HL-60/S4 treated with phorbol 12-myristate 13-acetate at 8.2 ng/mL for 4 days and 3 days (cell line): ENCODE results near the gene TNC.

Experiments used
- in situ Hi-C: fragments of 300-500 bp; cut with MboI; formaldehyde crosslinking; loops from 2 replicates; pipeline ENCODE4 v1.15.0; 2022; ENCODE audit warnings: low sequenced_read_pairs

TNC gene

DNA sequence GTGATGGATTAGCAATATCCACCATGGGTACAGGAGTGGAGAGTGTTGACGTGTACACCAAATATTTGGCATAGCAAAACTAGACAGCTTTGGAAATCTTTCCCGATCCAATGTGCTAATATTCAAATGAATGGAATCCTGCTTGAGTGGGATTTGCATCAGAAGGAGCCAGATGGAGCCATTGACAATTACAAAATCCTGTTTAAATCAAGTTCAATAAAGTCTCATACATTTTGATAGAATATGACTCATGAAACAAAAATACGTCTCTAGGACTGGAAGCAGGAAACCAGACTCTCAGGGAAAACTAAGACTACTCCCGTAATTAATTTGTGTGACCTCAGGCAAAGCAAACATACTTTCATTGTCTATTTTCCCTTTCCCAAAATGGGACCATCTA is 13.0 kb downstream of the TNC start:
- in situ Hi-C loops, result no loop called here

DNA sequence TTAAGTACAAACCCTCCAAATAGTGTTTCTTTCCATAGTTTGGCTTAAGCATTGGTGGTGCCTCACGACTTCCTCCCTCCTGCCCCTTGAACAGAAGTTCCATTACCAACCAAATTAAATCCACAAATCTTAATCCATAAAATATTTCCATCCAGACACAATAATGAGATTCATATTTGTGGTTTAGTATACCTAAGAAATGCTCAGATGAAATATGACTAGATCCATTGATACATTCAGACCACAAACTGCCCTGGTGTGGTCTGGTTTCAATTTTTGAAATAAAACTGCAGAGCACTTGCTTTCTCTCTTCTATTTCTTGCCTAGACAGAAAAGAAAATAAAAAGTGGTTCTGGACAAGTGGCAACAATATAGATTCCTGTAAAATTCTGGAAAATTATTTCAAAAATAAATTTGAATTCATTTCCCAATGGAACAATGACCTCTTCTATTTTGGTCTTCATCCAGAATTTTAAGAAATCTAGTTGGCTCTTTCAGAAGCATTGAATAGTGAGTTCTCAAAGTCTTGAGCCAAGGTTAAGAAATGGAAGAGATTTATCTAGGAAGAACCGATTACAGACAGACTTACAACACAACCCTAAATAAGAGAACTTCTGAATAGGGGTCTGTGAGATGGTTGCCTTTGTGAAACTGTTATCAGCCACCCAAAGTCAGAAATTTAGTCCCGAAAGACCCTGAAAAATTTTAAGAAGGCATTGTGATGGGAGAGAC is 14.0 kb downstream of the TNC start:
- in situ Hi-C loops, result no loop called here

DNA sequence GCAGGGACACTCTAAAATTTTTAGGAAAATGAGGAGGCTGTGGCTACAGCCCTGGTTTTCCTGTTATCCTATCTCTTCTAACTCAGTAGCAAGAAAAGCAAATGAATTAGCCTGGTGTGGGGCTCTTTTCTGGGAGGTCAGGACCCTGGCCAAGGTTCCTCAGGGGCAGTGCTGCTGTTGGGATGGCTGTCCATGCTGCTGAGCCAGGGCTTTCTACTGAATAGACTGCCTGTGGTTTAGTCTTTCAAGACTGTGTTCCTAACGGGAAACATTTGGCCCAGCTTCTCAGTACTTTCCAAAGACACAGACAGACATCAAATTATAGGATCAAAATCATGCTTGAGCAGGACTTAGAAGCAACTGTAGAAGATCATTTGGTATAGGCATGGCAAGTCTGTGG is 18.1 kb downstream of the TNC start:
- in situ Hi-C loops, result no loop called here

DNA sequence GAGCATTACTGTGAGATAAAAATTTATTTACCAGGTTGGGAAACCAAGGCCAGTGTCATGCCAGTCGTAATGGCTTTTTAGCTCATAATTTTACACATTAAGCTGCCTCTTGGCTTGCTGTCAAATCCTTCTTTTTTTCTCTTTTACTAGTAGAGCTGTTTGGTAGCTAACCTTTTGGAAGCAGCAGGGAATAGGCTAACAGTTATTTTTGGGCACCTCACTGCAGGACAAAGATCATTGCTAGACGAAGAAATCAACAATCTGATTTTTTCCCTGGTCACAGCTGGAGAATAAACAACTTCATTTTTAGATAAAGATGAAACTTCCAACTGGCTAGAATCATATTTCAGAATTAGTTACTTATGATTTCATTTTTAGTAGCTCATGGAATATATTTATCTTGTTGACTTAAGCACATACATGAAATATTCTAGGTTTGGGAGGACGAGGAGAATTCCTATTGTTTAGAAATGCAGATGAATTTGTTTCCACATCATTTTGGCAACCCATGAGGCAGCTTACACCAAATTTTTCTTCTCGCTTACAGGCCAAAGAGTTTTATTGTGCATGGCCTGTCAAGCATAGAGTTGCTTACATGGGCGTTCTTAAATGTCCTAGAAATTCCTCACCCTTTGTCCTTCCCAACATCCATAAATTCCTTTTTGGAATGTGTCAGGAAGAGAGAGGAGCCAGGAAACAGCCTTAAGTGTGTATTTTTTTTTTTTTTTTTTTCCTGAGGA is 19.6 kb downstream of the TNC start:
- in situ Hi-C loops, result no loop called here

DNA sequence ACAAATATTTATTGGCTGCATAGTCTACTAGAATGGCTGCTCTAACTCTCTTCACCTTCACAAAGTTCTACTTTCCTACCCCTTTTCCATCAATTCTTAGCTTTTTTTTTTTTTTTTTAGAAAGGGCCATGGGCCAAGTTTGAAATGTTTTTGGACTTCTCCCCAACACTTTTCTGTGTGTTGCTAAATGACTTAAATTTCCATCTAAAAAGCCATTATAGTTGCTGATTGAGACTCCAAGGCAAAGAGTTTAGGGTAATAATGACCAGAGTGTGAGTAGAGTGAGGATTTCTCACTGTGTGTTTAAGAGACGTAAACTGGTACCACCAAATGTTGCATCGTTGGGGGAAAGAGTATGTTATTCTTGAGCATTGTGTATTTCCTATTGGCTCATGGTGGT is 24.4 kb downstream of the TNC start:
- in situ Hi-C loops, result no loop called here

DNA sequence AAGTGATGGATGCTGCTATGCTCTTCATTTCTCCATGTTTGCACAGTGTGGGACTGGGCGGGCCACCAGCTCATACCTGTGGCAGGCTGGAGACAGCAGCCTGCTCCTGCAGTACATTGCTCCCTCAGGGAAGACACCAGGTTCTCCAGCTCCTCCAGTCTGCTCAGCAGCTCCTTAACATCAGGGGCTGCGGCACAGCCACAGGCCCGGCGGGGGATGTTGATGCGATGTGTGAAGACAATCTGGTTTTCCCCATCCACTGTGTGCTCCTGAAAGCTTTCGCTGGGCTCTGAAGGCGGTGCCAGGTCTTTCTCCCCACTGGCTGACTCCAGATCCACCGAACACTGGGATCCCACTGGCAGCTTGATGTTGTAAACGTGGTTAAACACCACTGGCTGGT is 27.5 kb downstream of the TNC start:
- in situ Hi-C loops, result no loop called here

DNA sequence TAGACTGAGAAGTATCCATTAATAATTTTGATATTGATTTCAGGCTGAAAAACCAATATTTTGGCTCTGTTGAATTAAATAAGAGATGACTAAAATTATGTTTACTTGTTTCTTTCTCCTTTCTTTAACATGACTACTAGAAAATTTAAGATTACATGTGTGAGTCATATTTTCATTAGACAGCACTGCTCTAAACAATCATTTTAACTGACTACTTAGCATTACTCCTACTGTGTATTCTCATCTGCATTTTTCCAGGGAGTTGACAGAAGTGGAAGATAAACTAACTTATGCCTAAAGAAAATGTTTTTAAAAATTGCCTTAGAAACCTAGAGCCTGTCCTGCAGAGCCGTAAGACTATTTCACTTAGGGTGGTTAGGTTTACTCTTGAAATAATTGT is 29.1 kb downstream of the TNC start:
- in situ Hi-C loops, result no loop called here

DNA sequence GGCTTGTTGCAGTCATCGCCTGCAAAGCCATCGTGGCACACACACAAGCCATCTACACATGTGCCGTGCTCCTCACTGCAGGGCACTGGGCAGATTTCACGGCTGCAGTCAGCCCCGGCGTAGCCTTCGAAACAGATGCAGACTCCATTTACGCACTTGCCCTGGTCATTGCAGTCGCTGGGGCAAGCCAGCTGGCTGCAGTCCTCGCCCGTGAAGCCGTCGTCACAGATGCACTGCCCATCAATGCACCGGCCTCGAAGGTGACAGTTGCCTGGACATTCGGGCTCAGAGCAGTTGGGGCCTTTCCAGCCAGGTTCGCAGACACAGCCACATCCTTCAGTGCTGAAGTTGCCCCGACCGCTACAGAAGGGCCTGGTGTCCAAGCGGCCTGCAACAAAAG is 31.1 kb downstream of the TNC start:
- in situ Hi-C loops, result no loop called here

DNA sequence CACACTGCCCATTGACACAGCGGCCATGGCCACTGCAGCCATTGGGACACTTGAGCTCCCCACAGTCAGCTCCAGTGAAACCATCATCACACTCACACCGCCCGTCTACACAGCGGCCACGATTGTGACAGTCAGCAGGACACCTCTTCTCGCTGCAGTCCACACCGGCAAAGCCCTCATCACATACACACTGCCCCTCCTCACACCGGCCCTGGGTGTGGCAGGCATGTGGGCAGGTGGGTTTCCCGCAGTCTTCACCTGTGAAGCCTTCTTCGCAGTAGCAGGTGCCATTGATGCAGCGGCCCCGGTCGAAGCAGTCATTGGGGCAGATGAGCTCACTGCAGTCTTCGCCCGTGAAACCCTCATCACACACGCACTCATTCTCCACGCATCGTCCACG is 31.5 kb downstream of the TNC start:
- in situ Hi-C loops, result no loop called here

DNA sequence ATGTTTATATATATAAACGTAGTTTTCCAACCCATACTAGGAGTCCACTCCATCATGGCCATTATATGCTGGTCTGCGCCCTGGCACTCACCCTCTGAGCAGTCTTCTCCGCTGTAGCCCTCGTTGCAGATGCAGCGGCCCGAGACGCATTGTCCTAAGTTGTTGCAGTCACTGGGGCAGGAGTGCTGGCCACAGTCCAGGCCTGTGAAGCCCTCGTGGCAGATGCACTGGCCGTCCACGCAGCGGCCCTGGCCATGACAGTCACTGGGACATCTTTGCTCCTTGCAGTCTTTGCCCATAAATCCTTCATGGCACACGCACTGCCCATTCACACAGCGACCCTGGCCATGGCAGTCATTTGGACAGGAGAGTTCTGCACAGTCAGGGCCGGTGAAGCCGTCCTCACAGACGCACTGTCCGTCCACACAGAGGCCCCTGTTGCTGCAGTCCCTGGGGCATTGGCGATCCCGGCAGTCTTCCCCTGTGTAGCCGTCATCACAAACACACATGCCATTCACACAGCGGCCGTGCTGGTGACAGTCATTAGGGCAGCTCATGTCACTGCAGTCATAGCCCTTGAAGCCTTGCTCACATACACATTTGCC is 32.1 kb downstream of the TNC start:
- in situ Hi-C loops, result no loop called here

DNA sequence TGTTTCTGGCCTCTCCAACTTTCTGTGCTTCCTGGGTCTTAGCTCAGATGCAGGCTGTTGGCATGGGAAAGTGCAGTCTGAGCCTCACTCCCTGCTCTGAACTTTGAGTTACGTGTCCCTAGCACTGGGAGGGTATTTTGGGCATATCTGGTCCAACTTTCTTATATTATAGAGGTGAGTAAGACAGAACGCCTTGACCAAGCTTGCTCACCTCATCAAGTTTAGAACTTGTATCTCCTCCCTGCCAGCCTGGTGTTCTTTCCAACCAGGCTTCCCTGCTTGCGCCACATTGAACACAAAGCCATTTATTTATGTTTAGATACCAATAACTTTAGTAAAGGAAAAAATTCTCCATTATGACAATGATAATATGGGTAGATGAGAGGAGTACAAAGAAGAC is 33.2 kb downstream of the TNC start:
- in situ Hi-C loops, result no loop called here

DNA sequence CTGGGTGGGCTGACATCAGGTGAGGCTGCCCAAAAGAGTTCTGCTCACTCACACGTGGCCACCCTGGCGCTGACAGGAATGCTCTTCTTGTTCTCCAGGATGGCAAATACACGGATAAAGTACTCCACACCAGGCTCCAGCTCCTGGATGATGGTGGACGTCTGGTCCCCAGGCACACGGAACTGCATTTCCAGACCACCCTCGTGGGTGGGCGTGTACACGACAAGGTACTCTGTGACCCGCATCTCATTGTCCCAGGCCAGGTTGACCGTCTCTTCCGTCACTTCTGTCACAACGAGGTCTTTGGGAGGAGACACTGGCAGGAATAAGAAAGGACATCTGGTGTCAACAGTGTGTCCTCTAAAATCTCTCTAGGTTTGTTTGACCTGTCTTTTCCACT is 33.8 kb downstream of the TNC start:
- in situ Hi-C loops, result no loop called here

DNA sequence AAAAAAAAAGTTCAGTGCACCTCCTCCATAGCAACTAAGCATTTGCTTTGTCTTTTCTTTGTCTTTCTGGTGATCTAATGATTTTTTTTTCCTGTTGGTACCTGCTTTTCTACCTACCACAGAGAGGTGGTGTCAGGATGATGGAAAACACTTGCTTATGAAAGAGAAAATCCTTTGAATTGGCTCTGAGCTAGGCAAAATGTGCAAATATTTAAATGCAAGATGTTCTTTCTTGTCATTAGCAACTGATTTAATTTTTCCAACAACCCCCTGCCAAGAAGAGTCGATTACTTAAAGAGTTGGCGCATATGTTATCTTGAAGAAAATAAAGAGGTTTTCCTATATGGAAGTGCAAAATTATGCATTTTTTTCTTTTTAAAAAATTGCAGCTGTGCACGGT is 37.7 kb downstream of the TNC start:
- in situ Hi-C loops, result no loop called here

DNA sequence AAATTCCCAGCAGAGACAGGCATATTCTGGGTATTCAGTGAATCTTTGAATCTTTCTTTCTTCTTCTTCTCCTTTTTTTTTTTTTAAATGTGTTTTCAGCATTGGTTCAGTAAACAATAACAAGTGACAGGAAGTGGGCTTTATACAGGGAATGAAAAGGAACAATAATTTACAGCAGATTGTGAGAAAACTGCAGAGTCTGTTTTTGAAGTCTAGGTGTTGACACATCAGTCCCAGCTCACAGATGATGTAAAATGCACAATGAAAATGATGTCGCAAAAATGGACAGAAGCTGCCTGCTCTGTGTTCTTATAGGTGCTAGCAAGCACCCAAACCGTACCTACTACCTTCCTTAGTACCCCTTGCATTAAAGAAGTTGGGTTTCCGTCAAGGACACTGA is 38.8 kb downstream of the TNC start:
- in situ Hi-C loops, result no loop called here

DNA sequence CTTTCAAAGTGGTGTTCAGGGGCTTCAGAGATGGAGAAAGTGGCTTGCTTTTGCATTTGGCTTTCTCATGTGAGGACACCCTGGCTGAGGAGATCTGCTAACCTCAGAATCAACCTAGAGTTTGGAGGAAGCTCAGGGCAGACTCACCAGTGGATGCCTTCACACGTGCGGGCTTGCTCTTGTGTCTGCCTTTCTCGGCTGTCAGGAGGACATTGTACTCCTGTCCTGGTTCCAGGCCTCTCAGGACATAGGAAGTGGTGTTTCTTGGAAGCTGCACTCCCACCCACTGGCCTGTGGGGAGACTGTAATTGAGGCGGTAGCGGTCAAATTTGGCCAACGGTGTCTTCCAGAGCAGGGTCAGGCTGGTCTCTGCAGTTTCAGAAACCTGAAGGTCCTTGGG is 44.5 kb downstream of the TNC start:
- in situ Hi-C loops, result no loop called here

DNA sequence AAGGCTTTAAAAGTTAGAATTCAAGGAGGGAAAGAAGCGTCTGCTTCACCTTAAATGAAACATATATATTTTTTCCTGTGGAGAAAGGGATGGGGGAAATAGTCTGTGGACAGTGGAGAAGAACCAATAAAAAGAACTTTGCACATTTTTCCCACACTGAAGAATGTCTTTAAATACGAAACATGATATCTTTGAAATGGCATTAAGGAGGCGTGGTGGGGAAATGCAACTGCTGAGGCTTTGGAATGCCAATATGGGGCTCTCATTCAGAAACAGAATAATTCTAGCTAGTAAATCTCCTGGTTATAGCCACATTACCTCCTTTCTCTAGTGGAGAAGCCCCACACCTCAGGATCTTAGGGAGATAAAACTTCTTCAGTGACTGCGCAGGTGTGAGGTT is 46.8 kb downstream of the TNC start:
- in situ Hi-C loops, result no loop called here

DNA sequence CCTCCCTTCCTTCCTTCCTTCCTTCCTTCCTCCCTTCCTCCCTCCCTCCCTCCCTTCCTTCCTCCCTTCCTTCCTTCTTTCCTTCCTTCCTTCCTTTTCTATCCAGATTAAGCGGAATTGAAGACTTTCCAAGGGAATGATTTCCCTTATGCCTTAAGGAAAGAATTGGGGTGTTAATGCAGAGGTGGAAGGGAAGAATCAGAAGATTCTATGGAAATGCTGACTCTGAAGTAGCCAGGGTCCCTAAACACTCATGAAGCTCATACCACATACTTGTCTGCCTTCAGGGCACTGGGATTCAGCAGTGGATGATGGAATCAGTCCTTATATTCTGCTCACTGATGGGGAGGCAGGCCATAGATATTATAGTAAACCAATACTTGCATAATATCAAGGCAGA is 48.2 kb downstream of the TNC start:
- in situ Hi-C loops, result no loop called here

DNA sequence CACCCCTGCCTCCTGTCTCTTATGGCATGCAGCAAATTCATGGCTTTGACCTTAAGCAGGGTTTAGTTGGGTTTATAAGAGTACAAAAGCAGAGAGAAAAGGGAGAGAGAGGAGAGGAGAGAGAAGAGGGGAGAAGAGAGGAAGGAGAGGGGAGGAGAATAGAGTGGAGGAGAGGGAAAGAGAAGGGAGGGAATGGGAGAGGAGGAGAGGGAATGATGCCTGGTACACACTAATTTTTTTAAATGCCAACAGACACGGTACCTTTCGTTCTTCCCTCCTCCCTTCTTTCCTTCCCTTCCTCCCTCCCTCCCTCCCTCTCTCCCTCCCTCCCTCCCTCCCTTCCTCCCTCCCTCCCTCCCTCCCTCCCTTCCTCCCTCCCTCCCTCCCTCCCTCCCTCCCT is 48.7 kb downstream of the TNC start:
- in situ Hi-C loops, result no loop called here

DNA sequence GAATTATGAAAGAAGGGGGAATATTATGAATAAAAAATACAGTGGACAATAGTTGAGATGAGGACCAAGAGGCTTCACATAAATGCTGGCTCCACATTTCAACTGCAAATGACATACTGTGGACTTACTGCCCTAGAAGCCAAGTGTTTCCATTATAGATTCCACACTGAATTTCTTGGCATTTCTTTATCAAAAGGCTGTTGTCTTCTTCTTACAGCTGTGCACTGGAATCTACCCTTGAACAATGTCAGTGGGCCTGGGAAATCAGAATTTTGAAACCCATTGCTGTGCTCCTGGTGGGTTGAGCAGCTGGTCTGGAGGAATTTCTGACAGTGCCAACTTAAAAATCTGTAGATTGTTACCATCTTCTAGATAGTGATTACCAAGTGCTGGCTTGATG is 49.9 kb downstream of the TNC start:
- in situ Hi-C loops, result no loop called here

DNA sequence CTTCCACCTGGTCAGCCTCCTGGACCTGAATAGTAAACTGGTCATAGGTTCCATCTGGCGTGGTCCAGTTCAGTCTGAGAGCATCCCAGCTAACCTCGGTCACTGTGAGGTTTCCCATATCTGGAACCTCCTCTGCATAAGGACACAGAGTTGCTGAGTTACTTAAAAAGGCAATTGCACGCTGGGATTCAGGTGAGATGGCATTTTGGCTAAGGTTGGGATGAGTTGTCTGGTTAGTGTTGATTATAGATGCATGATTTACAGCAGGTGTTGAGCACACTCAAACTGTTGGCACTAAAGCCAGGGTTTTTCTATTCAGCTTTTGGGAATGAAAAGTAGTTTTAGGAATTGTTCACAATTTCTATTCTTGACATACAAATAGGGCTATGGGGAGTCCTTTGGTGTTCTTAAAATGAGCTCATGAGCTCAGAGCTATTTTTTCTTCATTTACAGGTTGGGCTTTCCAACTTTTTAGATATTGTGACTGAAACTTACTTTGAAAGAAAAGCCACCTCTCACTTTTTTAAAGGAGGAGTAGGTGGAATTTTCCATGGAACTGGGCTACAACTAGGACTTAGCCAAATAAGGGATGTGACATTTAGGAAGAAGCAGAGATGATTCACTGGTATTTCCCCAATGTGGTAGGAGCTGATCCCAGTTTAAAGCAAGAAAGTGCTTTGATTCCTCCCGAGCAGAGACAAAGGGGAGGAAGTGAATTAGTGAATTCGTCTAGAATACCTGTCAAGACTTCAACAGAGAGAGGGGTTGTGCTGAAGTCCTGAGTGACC is 54.7 kb downstream of the TNC start:
- in situ Hi-C loops, result no loop called here

DNA sequence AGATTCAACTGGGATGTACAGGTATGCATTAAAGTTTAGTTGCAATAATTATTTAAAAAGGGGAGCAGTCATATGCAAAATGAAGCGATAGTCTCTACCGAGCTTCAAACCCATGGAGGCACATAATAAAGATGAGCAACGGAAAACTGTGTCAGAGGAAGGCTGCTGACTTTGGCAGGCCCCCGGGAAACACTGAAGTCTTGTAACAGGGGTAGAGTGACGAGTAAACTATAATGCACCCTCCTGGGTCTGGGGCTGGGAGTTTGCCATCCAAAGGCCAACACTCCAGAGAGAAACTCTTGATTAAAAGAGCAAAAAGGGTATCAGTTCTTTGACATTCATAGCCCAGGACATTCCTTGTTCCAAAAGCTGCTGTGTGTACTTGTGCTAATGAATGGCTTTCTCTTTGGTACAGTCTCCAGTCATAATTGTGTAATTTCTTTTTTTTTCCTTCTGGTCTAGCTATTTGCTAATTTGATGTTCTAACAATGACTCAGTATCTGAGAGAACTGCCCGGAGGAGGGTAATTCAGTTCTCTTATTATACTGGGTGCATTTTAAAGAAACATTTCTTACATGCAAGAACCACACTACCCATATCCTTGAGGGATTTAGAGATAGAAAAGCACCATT is 59.2 kb downstream of the TNC start:
- in situ Hi-C loops, result no loop called here
